WTC11 (cell line): ENCODE results near the gene ELK3. TPM values are rescaled to one million over a fixed set of nuclear protein-coding genes. Genes with fewer than 3 reads are reported as not detected.

Experiments used
- ATAC-seq: fragments of 200-7000 bp; cut with Tn5 transposase; 2 replicates; pipeline ENCODE4 v1.10.0; 2021; ENCODE audit warnings: mild to moderate bottlenecking, moderate library complexity
- CTCF ChIA-PET: fragments of 300-600 bp; sonication (Branson Sonifier 250); formaldehyde crosslinking; loops from one replicate; lab custom pipeline; 2021; ENCODE audit warnings: antibody characterized with exemption; lab: Charles Lee
- POLR2A ChIA-PET: fragments of 350-600 bp; sonication (Branson Sonifier 250); formaldehyde crosslinking; loops from one replicate; lab custom pipeline; 2021; ENCODE audit warnings: antibody characterized with exemption; lab: Charles Lee
- DNase-seq: peaks from one replicate; pipeline ENCODE4 v3.0.0; 2021; ENCODE audit warnings: low spot score
- H3K27ac Mint-ChIP-seq: 2 replicates; pipeline ENCODE4 v1.8.0; 2021; ENCODE audit warnings: mixed read lengths
- H3K27me3 Mint-ChIP-seq: 2 replicates; pipeline ENCODE4 v1.8.0; 2021; ENCODE audit warnings: low read depth, mild to moderate bottlenecking, moderate library complexity, mixed read lengths
- H3K36me3 Mint-ChIP-seq: 2 replicates; pipeline ENCODE4 v1.8.0; 2021; ENCODE audit warnings: mixed read lengths
- H3K4me1 Mint-ChIP-seq: 2 replicates; pipeline ENCODE4 v1.8.0; 2022; ENCODE audit warnings: mixed read lengths
- H3K4me3 Mint-ChIP-seq: 2 replicates; pipeline ENCODE4 v1.8.0; 2021; ENCODE audit warnings: mild to moderate bottlenecking, moderate library complexity, mixed read lengths
- H3K9me3 Mint-ChIP-seq: 2 replicates; pipeline ENCODE4 v1.8.0; 2021; ENCODE audit warnings: mixed read lengths
- E2F1 ChIP-seq: sonication (generic); formaldehyde crosslinking; IDR thresholded peaks from 2 replicates; pipeline ENCODE4 v1.8.0; 2022; ENCODE audit warnings: mild to moderate bottlenecking, missing genetic modification reagents
- E2F4 ChIP-seq: sonication (generic); formaldehyde crosslinking; IDR thresholded peaks from 2 replicates; pipeline ENCODE4 v1.8.1; 2022; ENCODE audit warnings: low read depth, mild to moderate bottlenecking, moderate library complexity, missing genetic modification reagents, borderline replicate concordance
- ERG ChIP-seq: fragments of 250-450 bp; sonication (Bioruptor Pico); IDR thresholded peaks from 2 replicates; pipeline ENCODE4 v1.8.0; 2021; ENCODE audit warnings: mild to moderate bottlenecking
- FOXP4 ChIP-seq: sonication (generic); formaldehyde crosslinking; IDR thresholded peaks from 2 replicates; pipeline ENCODE4 v1.8.0; 2022; ENCODE audit warnings: mild to moderate bottlenecking, missing genetic modification reagents
- GTF2I ChIP-seq: fragments of 250-450 bp; sonication (Bioruptor Pico); conservative IDR thresholded peaks from 2 replicates; pipeline ENCODE4 v1.4.0; 2021; ENCODE audit warnings: mild to moderate bottlenecking
- HMGXB4 ChIP-seq: sonication (generic); formaldehyde crosslinking; IDR thresholded peaks from 2 replicates; pipeline ENCODE4 v1.8.1; 2023; ENCODE audit warnings: mild to moderate bottlenecking, moderate library complexity, missing genetic modification reagents
- IRF2 ChIP-seq: sonication (generic); formaldehyde crosslinking; IDR thresholded peaks from 2 replicates; pipeline ENCODE4 v1.8.0; 2022; ENCODE audit warnings: low read depth, missing genetic modification reagents, borderline replicate concordance
- JAZF1 ChIP-seq: fragments of 250-450 bp; sonication (Bioruptor Pico); IDR thresholded peaks from 2 replicates; pipeline ENCODE4 v1.9.0; 2021; ENCODE audit warnings: moderate library complexity, mild to moderate bottlenecking, inconsistent platforms
- OVOL2 ChIP-seq: fragments of 250-450 bp; sonication (Bioruptor Pico); IDR thresholded peaks from 2 replicates; pipeline ENCODE4 v1.9.0; 2021; ENCODE audit warnings: mild to moderate bottlenecking, borderline replicate concordance
- PREB ChIP-seq: sonication (generic); formaldehyde crosslinking; IDR thresholded peaks from 2 replicates; pipeline ENCODE4 v1.8.1; 2022; ENCODE audit warnings: mild to moderate bottlenecking, missing genetic modification reagents, moderate library complexity, borderline replicate concordance
- TP53 ChIP-seq: sonication (generic); formaldehyde crosslinking; IDR thresholded peaks from 2 replicates; pipeline ENCODE4 v1.8.1; 2023; ENCODE audit warnings: mild to moderate bottlenecking, missing genetic modification reagents
- ZBTB43 ChIP-seq: sonication (generic); formaldehyde crosslinking; IDR thresholded peaks from 2 replicates; pipeline ENCODE4 v1.8.1; 2023; ENCODE audit warnings: mild to moderate bottlenecking, missing genetic modification reagents
- ZNF138 ChIP-seq: sonication (generic); formaldehyde crosslinking; conservative IDR thresholded peaks from 2 replicates; pipeline ENCODE4 v1.8.1; 2022; ENCODE audit warnings: mild to moderate bottlenecking, moderate library complexity, missing genetic modification reagents
- ZNF219 ChIP-seq: sonication (generic); formaldehyde crosslinking; IDR thresholded peaks from 2 replicates; pipeline ENCODE4 v1.8.0; 2023; ENCODE audit warnings: missing genetic modification reagents, mild to moderate bottlenecking, borderline replicate concordance
- ZNF263 ChIP-seq: sonication (generic); formaldehyde crosslinking; IDR thresholded peaks from 2 replicates; pipeline ENCODE4 v1.8.1; 2022; ENCODE audit warnings: low read depth, mild to moderate bottlenecking, moderate library complexity, missing genetic modification reagents
- ZNF281 ChIP-seq: sonication (generic); formaldehyde crosslinking; IDR thresholded peaks from 2 replicates; pipeline ENCODE4 v1.8.0; 2023; ENCODE audit warnings: mild to moderate bottlenecking, missing genetic modification reagents
- ZNF317 ChIP-seq: sonication (generic); formaldehyde crosslinking; IDR thresholded peaks from 2 replicates; pipeline ENCODE4 v1.8.1; 2023; ENCODE audit warnings: low read depth, mild to moderate bottlenecking, moderate library complexity, missing genetic modification reagents, borderline replicate concordance
- total RNA-seq: library from RNA; stranded (reverse); gene quantifications from 3 replicates; pipeline ENCODE4 v1.2.3, GENCODE V29; 2021

ELK3 gene
- total RNA-seq, 1 experiment from 2014 or later = 16.5 TPM

GRCh38 chr12:96236221-96236822 is 42.1 kb downstream of the ELK3 start:
- no peaks in the 10 kb centered on the region for H3K27me3 Mint-ChIP-seq
- H3K27ac Mint-ChIP-seq = no peak overlapping the region
- H3K4me3 Mint-ChIP-seq = no peak overlapping the region
- no peak for DNase-seq
- H3K4me1 Mint-ChIP-seq = peaks cover 12% of the 10 kb centered on the region
- no peaks in the 10 kb centered on the region for H3K36me3 Mint-ChIP-seq
- no peak for ATAC-seq
- H3K9me3 Mint-ChIP-seq = no peaks in the 10 kb centered on the region
- ChIA-PET CTCF (no interaction called here), POLR2A (no interaction called here)
- TF ChIP-seq ZNF263 (CRISPR knock-in tag) (no peak), TP53 (CRISPR knock-in tag) (no peak), E2F1 (no peak), HMGXB4 (CRISPR knock-in tag) (no peak), ZBTB43 (no peak), ZNF317 (no peak), ZNF138 (CRISPR knock-in tag) (no peak), OVOL2 (CRISPR knock-in tag) (no peak), FOXP4 (no peak), PREB (no peak), JAZF1 (CRISPR knock-in tag) (no peak), ZNF281 (CRISPR knock-in tag) (no peak), E2F4 (no peak), GTF2I (CRISPR knock-in tag) (no peak), ERG (CRISPR knock-in tag) (no peak), IRF2 (CRISPR knock-in tag) (no peak), ZNF219 (CRISPR knock-in tag) (no peak)
